C4-2B (cell line): ENCODE results near the gene HDAC1.

Experiments used
- H3K27ac ChIP-seq: fragments of 450-650 bp; 2 replicates; pipeline ENCODE4 v1.5.1; 2017
- ZFX ChIP-seq: fragments of 450-650 bp; IDR thresholded peaks from 2 replicates; pipeline ENCODE4 v1.6.1; 2017
- TF ChIP-seq, protein P1 (sequence below): fragments of 450-650 bp; conservative IDR thresholded peaks from 2 replicates; pipeline ENCODE4 v1.5.1; 2017; ENCODE audit warnings: mild to moderate bottlenecking

HDAC1 gene

DNA sequence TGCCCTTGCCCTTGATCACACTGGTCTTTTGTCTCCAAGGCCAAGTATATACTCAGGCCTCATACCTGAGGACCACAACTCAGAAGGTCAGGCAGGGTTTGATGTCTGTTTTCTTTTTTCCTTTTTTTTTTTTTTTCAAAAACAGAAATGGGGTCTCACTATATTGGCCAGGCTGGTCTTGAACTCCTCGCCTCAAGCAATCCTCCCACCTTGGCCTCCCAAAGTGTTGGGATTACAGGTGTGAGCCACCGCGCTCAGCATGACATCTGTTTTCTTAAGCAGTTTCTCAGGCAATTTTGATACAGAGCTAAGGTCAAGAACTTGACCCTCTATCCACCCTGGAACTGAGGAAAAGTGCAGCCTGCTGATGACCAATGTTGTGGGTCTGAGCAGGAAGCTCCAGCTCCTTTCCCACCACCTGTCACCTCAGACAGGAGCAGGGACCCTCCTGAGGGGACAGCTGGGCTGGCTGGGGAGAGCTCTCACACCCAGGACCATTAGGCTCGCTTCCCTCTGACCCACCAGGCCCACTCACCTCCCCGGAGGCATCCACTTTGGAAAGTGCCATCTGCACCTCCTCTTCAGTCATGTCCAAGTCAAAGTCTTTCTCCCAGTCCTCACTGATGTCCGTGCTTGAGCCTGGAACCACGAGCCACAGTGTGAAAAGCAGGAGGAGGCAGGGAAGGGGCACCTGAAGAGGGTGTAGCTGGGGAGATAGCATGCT is 76.2 kb downstream of the HDAC1 start:
- no peak overlapping the region for H3K27ac ChIP-seq
- no peak for TF ChIP-seq ZFX
- TF ChIP-seq, protein P1, sequence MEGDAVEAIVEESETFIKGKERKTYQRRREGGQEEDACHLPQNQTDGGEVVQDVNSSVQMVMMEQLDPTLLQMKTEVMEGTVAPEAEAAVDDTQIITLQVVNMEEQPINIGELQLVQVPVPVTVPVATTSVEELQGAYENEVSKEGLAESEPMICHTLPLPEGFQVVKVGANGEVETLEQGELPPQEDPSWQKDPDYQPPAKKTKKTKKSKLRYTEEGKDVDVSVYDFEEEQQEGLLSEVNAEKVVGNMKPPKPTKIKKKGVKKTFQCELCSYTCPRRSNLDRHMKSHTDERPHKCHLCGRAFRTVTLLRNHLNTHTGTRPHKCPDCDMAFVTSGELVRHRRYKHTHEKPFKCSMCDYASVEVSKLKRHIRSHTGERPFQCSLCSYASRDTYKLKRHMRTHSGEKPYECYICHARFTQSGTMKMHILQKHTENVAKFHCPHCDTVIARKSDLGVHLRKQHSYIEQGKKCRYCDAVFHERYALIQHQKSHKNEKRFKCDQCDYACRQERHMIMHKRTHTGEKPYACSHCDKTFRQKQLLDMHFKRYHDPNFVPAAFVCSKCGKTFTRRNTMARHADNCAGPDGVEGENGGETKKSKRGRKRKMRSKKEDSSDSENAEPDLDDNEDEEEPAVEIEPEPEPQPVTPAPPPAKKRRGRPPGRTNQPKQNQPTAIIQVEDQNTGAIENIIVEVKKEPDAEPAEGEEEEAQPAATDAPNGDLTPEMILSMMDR: no peak

- H3K27ac ChIP-seq: no peak overlapping the region
- TF ChIP-seq, protein P1: no peak
- no peak for TF ChIP-seq ZFX
These were observed 80.4 kb downstream of the HDAC1 start for GRCh38 chr1:32372149-32372756.

DNA sequence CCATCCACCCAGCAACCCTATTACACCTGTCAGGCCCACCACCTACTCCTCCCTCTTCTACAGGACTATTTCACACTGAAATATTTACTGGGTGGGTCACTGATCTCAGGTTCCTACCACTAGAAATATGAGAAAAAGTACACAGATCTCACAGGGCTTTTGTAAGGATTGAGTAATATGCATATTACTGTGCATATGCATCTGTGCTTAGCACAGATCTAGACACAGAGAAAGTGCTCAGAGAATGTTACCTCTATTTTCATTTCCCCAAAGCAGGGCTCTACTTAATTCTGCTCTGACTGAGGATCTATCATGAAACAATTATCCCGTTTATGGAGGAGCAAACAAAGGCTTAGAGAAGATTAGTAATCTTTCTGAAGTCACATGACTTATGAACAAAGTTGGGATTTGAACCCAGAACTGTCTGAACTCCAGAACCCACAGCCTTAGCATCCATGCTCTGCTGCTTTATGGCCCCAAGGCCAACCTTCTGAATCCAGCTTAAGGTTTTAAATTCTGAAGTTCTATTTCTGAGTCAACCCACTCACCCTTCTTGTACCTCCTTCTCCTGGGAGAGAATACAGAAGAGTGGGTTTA is 82.2 kb downstream of the HDAC1 start:
- TF ChIP-seq, protein P1: no peak
- TF ChIP-seq ZFX: no peak
- H3K27ac ChIP-seq: no peak overlapping the region

DNA sequence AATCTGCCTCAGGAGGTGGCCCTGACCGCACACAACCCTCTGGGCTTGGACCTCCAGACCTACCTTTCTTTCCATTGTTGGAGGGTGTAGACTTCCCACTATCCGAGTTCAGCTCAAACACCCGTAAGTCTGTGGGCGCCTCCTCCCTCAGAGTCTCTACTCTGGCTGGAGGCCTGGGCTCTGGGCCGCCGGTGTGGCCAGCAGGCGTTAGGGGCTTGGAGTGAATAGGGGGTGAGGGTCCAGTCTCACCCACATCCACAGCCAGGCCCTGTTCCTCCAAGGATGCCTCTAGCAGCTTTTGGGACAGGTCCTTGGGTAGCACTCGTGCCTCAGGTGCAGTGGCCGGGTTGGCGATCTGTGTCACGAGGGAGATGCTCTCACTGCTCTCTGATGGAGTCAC is 84.3 kb downstream of the HDAC1 start:
- no peak overlapping the region for H3K27ac ChIP-seq
- no peak for TF ChIP-seq ZFX
- TF ChIP-seq, protein P1: no peak

GRCh38 chr1:32377541-32378220 is 85.8 kb downstream of the HDAC1 start:
- H3K27ac ChIP-seq: no peak overlapping the region
- no peak for TF ChIP-seq ZFX
- TF ChIP-seq, protein P1: no peak

DNA sequence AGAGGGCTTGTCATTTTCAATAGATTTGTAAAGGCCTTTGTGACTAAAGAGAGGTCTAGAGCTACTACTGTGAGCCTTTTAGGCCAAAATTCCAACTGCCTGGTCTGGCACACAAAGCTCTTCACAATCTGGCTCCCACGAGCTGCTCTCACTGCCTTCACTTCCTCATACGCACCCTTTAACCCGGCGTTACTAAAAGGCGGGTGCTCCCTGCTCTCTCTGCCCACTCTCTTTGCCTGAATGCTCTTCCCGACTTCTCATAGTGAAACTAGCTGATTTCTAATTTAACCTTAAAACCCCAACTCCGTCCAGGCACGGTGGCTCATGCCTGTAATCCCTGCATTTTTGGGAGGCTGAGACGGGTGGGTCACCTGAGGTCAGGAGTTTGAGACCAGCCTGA is 88.2 kb downstream of the HDAC1 start:
- no peak for TF ChIP-seq ZFX
- TF ChIP-seq, protein P1: no peak
- H3K27ac ChIP-seq: no peak overlapping the region
